ENCODE results near the gene AKR1B15. TPM values are rescaled to one million over a fixed set of nuclear protein-coding genes. Genes with fewer than 3 reads are reported as not detected.

The AKR1B15 gene
- total RNA-seq, 6 experiments from 2014 or later = not detected

DNA sequence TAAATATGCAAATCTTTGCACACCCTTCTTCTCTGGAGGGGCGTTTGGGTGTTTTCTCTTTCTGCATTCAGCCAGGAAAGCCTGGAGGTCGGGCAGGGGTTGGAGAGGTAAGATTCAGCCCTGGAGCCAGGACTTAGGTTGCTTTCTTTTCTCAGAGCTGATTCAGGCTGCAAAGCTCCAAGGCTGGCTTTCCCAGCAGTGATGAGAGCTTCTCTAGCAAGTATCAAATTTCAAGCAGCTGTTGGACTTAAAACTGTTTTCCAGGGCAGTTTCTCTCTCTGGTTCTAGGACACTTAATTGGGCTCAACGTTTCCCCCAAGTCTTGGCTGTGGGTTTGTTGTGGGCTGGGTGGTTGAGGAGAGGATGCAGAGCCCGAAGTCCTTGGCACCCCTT is 20.9 kb upstream of the AKR1B15 start:
- H3K4me3 Mint-ChIP-seq = peak overlapping the region; percentile 41; the same call in 1 of the 2 replicates
- no peaks in the 10 kb centered on the region for H3K9me3 Mint-ChIP-seq
- DNase-seq = peak; percentile 64
- peaks cover 6% of the 10 kb centered on the region for H3K27me3 Mint-ChIP-seq (ENCODE audit: insufficient read depth)
- H3K27ac Mint-ChIP-seq = peak overlapping the region; percentile 31; the same call in 1 of the 2 replicates
- no peaks in the 10 kb centered on the region for H3K36me3 Mint-ChIP-seq (ENCODE audit: low read depth)
- peaks cover 40% of the 10 kb centered on the region for H3K4me1 Mint-ChIP-seq (ENCODE audit: low read depth)
- TF ChIP-seq, protein P1, sequence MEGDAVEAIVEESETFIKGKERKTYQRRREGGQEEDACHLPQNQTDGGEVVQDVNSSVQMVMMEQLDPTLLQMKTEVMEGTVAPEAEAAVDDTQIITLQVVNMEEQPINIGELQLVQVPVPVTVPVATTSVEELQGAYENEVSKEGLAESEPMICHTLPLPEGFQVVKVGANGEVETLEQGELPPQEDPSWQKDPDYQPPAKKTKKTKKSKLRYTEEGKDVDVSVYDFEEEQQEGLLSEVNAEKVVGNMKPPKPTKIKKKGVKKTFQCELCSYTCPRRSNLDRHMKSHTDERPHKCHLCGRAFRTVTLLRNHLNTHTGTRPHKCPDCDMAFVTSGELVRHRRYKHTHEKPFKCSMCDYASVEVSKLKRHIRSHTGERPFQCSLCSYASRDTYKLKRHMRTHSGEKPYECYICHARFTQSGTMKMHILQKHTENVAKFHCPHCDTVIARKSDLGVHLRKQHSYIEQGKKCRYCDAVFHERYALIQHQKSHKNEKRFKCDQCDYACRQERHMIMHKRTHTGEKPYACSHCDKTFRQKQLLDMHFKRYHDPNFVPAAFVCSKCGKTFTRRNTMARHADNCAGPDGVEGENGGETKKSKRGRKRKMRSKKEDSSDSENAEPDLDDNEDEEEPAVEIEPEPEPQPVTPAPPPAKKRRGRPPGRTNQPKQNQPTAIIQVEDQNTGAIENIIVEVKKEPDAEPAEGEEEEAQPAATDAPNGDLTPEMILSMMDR (IDR thresholded peaks at IDR 0.05) = no peak

DNA sequence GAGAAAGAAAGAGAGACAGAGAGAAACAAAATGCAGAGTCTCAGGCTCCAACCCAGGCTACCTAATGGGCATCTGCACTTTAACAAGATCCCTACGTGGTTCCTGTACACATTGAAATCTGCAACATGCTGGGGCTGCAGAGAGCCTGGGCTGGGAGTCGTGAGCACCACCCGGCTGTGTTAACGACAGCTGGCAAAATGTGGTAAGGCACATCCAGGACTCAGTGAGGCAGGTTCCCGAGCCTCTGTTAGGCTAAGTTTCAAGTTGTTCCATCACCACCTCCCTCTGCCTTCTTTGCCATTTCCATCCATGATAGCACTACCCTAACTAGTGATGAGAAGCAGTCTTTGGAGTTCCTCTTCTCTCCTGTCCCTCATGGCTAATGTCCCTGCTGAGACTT is 20.2 kb upstream of the AKR1B15 start:
- no peaks in the 10 kb centered on the region for H3K36me3 Mint-ChIP-seq (ENCODE audit: low read depth)
- no peak for DNase-seq
- TF ChIP-seq, protein P1 (IDR thresholded peaks at IDR 0.05) = no peak
- no peak overlapping the region for H3K27ac Mint-ChIP-seq
- H3K4me3 Mint-ChIP-seq = no peak overlapping the region
- no peaks in the 10 kb centered on the region for H3K9me3 Mint-ChIP-seq
- peaks cover 6% of the 10 kb centered on the region for H3K27me3 Mint-ChIP-seq (ENCODE audit: insufficient read depth)
- H3K4me1 Mint-ChIP-seq (ENCODE audit: low read depth) = peaks cover 48% of the 10 kb centered on the region

DNA sequence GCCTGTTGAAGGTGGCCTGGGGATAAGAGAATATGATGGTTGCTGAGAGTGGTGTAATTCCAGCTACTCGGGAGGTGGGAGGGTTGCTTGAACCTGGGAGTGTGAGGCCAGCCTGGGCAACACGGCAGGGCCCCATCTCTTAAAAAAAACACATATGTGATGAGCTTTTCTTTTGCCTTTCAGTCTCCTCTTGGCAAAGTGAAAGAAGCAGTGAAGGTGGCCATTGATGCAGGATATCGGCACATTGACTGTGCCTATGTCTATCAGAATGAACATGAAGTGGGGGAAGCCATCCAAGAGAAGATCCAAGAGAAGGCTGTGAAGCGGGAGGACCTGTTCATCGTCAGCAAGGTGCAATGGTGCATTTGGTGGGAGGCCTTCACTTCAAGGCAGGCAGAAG is 18.4 kb upstream of the AKR1B15 start:
- TF ChIP-seq, protein P1 (IDR thresholded peaks at IDR 0.05) = no peak
- peaks cover 49% of the 10 kb centered on the region for H3K4me1 Mint-ChIP-seq (ENCODE audit: low read depth)

DNA sequence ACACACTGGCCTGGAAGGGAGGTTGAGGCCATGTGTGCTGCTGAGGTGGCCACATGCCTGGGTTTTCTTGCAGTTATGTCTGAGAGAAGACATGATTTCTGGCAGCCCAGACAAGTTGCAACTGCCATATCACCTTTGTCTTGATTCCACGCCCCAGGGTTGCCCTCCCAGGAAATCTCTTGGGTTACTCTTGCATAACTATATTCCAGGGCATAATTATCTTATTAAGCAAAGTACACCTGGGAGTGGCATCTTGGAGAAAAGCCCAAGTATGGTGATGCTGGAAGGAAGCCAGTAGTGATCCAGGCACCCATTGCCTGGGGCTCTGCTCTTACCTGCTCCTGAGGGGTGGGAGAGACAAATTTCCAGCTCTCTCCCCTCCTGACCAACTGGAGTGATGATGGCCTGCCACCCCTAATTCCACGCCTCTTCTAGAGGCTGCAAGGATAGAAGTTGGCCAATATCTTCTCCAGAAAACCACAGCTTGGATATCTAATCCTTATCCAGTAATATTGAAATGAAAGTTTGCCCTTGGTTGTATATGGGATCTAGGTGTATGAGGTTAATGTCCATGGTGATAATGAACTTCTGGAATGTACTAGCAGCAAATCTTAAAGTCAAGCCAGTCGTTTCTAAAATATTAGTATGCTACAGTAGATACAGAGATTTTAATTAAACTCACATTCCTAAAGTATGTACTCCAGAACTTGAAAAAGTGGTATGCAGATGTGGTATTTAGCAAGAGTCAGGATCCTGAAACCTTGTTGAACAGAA is 16.5 kb upstream of the AKR1B15 start:
- Mint-ChIP-seq H3K36me3 (ENCODE audit: low read depth) (no peaks in the 10 kb centered on the region), H3K4me3 (no peak overlapping the region), H3K27me3 (ENCODE audit: insufficient read depth) (peaks cover 6% of the 10 kb centered on the region), H3K27ac (no peak overlapping the region), H3K4me1 (ENCODE audit: low read depth) (peaks cover 43% of the 10 kb centered on the region), H3K9me3 (no peaks in the 10 kb centered on the region)
- TF ChIP-seq, protein P1 (IDR thresholded peaks at IDR 0.05) = no peak
- DNase-seq = no peak

More for the DNA sequence above, 18.4 kb upstream of the AKR1B15 start:
- no peak overlapping the region for H3K27ac Mint-ChIP-seq
- no peak for DNase-seq
- no peaks in the 10 kb centered on the region for H3K9me3 Mint-ChIP-seq
- H3K4me3 Mint-ChIP-seq = no peak overlapping the region
- peaks cover 6% of the 10 kb centered on the region for H3K27me3 Mint-ChIP-seq (ENCODE audit: insufficient read depth)
- H3K36me3 Mint-ChIP-seq (ENCODE audit: low read depth) = no peaks in the 10 kb centered on the region

DNA sequence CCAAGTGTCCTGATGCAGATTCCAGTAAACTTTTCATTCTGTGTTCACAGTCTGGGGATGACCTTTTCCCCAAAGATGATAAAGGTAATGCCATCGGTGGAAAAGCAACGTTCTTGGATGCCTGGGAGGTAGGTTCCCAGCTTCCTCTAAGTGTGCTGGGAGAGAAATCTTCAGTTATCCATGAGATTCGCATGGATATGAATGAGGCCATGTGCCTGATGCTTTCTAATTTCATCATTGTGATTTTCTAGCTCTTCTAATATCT is 16.0 kb upstream of the AKR1B15 start:
- DNase-seq = no peak
- peaks cover 38% of the 10 kb centered on the region for H3K4me1 Mint-ChIP-seq (ENCODE audit: low read depth)
- TF ChIP-seq, protein P1 (IDR thresholded peaks at IDR 0.05) = no peak
- no peak overlapping the region for H3K4me3 Mint-ChIP-seq
- H3K9me3 Mint-ChIP-seq = no peaks in the 10 kb centered on the region
- no peak overlapping the region for H3K27ac Mint-ChIP-seq
- no peaks in the 10 kb centered on the region for H3K36me3 Mint-ChIP-seq (ENCODE audit: low read depth)
- peaks cover 6% of the 10 kb centered on the region for H3K27me3 Mint-ChIP-seq (ENCODE audit: insufficient read depth)

Data from HFFc6 (cell line).